ENCODE data around the gene PACSIN2. TPM values are rescaled to one million over a fixed set of nuclear protein-coding genes. Genes with fewer than 3 reads are reported as not detected.
"Not testable (repeated sequence)": the region's sequence is repeated elsewhere in the genome, so short reads cannot be mapped to it uniquely, and the experiment has no call there.

PACSIN2 gene
- total and polyA plus RNA-seq, 2 experiments from 2014 or later: 23.5 to 57.3 TPM

DNA sequence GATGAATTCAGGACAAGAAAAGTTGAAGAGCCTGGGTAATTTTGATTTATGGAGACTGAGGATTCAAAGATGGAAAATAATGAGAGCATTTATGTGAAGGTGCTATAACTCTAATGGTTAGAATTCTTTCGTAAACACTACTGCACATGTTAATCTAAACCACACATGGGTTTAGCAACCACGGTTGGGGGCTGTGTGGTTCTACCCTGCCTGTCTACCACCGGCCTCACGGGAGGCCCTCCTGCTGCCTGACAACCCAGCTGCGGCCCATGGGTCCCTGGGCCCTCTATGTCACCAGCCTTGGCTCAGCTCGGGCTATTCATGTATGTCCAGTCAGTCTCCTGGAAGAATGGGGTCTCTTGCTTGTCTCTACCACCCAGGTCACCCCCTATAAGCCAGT lies 89.4 kb downstream of the PACSIN2 start:
- Mint-ChIP-seq H3K27ac (peak overlapping the region; percentile 23; the same call in 1 of the 2 replicates), H3K9me3 (no peaks in the 10 kb centered on the region; the same call in 2 of the 3 replicates), H3K27me3 (ENCODE audit: insufficient read depth, low read depth, poor library complexity) (peaks cover 8% of the 10 kb centered on the region), H3K4me1 (peaks cover 39% of the 10 kb centered on the region), H3K4me3 (no peak overlapping the region), H3K36me3 (ENCODE audit: low read depth) (no peaks in the 10 kb centered on the region)
- no peak for ATAC-seq
- Histone ChIP-seq H3K27ac (ENCODE audit: low read depth) (no peak overlapping the region), H3K4me2 (no peak overlapping the region), H3K79me2 (replicated peaks; ENCODE audit: insufficient read depth) (peaks cover 99% of the 10 kb centered on the region), H3K4me3 (no peak overlapping the region), H3K36me3 (ENCODE audit: insufficient read depth) (no peaks in the 10 kb centered on the region), H3K27me3 (ENCODE audit: insufficient read depth) (no peaks in the 10 kb centered on the region), H3K9me2 (ENCODE audit: insufficient read depth) (no peaks in the 10 kb centered on the region), H3F3A (replicated peaks; ENCODE audit: low read depth) (no peaks in the 10 kb centered on the region), H2AFZ (no peak overlapping the region), H4K20me1 (replicated peaks; ENCODE audit: insufficient read depth) (peaks cover 48% of the 10 kb centered on the region), H3K4me1 (ENCODE audit: insufficient read depth) (peaks cover 12% of the 10 kb centered on the region; the same call in 1 of the 2 replicates)
- DNase-seq (ENCODE audit: low spot score): no peak
- TF ChIP-seq, protein P1, sequence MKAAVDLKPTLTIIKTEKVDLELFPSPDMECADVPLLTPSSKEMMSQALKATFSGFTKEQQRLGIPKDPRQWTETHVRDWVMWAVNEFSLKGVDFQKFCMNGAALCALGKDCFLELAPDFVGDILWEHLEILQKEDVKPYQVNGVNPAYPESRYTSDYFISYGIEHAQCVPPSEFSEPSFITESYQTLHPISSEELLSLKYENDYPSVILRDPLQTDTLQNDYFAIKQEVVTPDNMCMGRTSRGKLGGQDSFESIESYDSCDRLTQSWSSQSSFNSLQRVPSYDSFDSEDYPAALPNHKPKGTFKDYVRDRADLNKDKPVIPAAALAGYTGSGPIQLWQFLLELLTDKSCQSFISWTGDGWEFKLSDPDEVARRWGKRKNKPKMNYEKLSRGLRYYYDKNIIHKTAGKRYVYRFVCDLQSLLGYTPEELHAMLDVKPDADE (IDR thresholded peaks at IDR 0.05): no peak
- TF ChIP-seq CREB1 (CRISPR knock-in tag; IDR thresholded peaks at IDR 0.05; ENCODE audit: low read depth) (no peak), ZNF114 (CRISPR knock-in tag; IDR thresholded peaks at IDR 0.05) (no peak), NANOG (IDR thresholded peaks at IDR 0.05; ENCODE audit: borderline replicate concordance) (no peak), STAT1 (IDR thresholded peaks at IDR 0.05; ENCODE audit: unreplicated experiment) (no peak)

DNA sequence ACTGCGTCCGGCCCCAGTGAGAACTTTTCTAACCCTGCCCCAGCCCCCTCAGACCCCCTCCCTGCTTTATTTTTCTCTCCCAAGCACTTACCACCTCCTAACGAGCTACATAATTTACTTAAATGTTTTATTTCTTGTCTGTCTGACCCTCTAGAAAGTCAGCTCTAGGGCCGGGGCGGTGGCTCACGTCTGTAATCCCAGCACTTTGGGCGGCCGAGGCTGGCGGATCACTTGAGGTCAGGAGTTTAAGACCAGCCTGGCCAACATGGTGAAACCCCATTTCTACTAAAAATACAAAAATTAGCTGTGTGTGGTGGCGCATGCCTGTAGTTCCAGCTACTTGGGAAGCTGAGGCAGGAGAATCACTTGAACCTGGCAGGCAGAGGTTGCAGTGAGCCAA lies 89.9 kb downstream of the PACSIN2 start:
- not testable (repeated sequence) for H3K27ac ChIP-seq (ENCODE audit: low read depth); H3K27ac Mint-ChIP-seq; H3K27me3 ChIP-seq (ENCODE audit: insufficient read depth); H3K4me3 Mint-ChIP-seq; H3K9me3 Mint-ChIP-seq; DNase-seq (ENCODE audit: low spot score); H2AFZ ChIP-seq; H3K4me2 ChIP-seq; H3K36me3 ChIP-seq (ENCODE audit: insufficient read depth); ATAC-seq; H3K27me3 Mint-ChIP-seq (ENCODE audit: insufficient read depth, low read depth, poor library complexity); H3F3A ChIP-seq (replicated peaks; ENCODE audit: low read depth); H3K36me3 Mint-ChIP-seq (ENCODE audit: low read depth); H3K4me3 ChIP-seq; H3K9me2 ChIP-seq (ENCODE audit: insufficient read depth)
- Histone ChIP-seq H3K79me2 (replicated peaks; ENCODE audit: insufficient read depth) (peaks cover 98% of the 10 kb centered on the region), H3K4me1 (ENCODE audit: insufficient read depth) (peaks cover 12% of the 10 kb centered on the region; the same call in 1 of the 2 replicates), H4K20me1 (replicated peaks; ENCODE audit: insufficient read depth) (peaks cover 43% of the 10 kb centered on the region)
- peaks cover 41% of the 10 kb centered on the region for H3K4me1 Mint-ChIP-seq

DNA sequence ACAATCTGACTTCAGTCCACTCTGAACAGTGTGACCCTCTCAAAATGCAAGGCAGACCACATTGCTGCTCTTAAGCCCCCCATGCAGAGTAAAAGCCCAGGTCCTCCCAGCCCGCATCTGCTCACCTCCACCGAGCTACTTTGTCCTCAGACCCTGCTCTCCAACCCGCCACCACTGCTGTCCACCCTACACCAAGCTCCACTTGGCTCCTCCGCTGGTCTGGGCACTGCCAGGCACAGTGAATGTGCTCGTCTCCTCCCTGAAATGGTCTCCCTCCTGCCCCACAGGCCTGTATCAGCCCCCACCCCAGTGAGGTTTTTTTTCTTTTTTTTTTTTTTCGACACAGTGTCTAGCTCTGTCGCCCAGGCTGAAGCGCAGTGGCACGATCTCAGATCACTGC lies 90.5 kb downstream of the PACSIN2 start:
- ATAC-seq: no peak
- H3F3A ChIP-seq (replicated peaks; ENCODE audit: low read depth): no peaks in the 10 kb centered on the region
- no peaks in the 10 kb centered on the region for H3K9me2 ChIP-seq (ENCODE audit: insufficient read depth)
- no peak overlapping the region for H2AFZ ChIP-seq
- no peak overlapping the region for H3K4me3 ChIP-seq
- Mint-ChIP-seq H3K4me3 (no peak overlapping the region), H3K4me1 (peaks cover 41% of the 10 kb centered on the region), H3K27ac (peak overlapping the region; percentile 50), H3K36me3 (ENCODE audit: low read depth) (0 out of 3 replicates have a peak, but pooled peaks cover 2% of the 10 kb centered on the region), H3K9me3 (no peaks in the 10 kb centered on the region; the same call in 2 of the 3 replicates), H3K27me3 (ENCODE audit: insufficient read depth, low read depth, poor library complexity) (peaks cover 4% of the 10 kb centered on the region)
- H3K27me3 ChIP-seq (ENCODE audit: insufficient read depth): no peaks in the 10 kb centered on the region
- H3K27ac ChIP-seq (ENCODE audit: low read depth): 0 out of 2 replicates have a peak overlapping the region, but pooled peaks have one; percentile 32
- H3K4me2 ChIP-seq: no peak overlapping the region
- H3K79me2 ChIP-seq (replicated peaks; ENCODE audit: insufficient read depth): peaks cover 98% of the 10 kb centered on the region
- TF ChIP-seq JUNB (IDR thresholded peaks at IDR 0.05; ENCODE audit: unreplicated experiment) (no peak), NANOG (IDR thresholded peaks at IDR 0.05; ENCODE audit: borderline replicate concordance) (no peak), EZH2 (IDR thresholded peaks at IDR 0.05; ENCODE audit: low read depth, unreplicated experiment) (no peak)
- TF ChIP-seq, protein P2, sequence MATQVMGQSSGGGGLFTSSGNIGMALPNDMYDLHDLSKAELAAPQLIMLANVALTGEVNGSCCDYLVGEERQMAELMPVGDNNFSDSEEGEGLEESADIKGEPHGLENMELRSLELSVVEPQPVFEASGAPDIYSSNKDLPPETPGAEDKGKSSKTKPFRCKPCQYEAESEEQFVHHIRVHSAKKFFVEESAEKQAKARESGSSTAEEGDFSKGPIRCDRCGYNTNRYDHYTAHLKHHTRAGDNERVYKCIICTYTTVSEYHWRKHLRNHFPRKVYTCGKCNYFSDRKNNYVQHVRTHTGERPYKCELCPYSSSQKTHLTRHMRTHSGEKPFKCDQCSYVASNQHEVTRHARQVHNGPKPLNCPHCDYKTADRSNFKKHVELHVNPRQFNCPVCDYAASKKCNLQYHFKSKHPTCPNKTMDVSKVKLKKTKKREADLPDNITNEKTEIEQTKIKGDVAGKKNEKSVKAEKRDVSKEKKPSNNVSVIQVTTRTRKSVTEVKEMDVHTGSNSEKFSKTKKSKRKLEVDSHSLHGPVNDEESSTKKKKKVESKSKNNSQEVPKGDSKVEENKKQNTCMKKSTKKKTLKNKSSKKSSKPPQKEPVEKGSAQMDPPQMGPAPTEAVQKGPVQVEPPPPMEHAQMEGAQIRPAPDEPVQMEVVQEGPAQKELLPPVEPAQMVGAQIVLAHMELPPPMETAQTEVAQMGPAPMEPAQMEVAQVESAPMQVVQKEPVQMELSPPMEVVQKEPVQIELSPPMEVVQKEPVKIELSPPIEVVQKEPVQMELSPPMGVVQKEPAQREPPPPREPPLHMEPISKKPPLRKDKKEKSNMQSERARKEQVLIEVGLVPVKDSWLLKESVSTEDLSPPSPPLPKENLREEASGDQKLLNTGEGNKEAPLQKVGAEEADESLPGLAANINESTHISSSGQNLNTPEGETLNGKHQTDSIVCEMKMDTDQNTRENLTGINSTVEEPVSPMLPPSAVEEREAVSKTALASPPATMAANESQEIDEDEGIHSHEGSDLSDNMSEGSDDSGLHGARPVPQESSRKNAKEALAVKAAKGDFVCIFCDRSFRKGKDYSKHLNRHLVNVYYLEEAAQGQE (IDR thresholded peaks at IDR 0.05; ENCODE audit: unreplicated experiment): no peak
- no peaks in the 10 kb centered on the region for H3K36me3 ChIP-seq (ENCODE audit: insufficient read depth)
- DNase-seq (ENCODE audit: low spot score): no peak
- peaks cover 38% of the 10 kb centered on the region for H4K20me1 ChIP-seq (replicated peaks; ENCODE audit: insufficient read depth)
- H3K4me1 ChIP-seq (ENCODE audit: insufficient read depth): peaks cover 12% of the 10 kb centered on the region; the same call in 1 of the 2 replicates

Data from GM23338 (cell line).